Peyer's patch (tissue), 4 donors: ENCODE results near the gene ARID5A. TPM values are rescaled to one million over a fixed set of nuclear protein-coding genes. Genes with fewer than 3 reads are reported as not detected.
"Not testable (repeated sequence)": the region's sequence is repeated elsewhere in the genome, so short reads cannot be mapped to it uniquely, and the experiment has no call there.

Experiments used
- DNase-seq, 3 donors: peaks; one replicate each; pipeline ENCODE4 v3.0.0-alpha.2; 2017 to 2019
- H3K27ac ChIP-seq, 4 donors: fragments of 200-600 bp; sonication (generic); one replicate each; pipeline ENCODE4 v1.5.1; 2016 to 2019
- H3K27me3 ChIP-seq, 2 donors: fragments of 200-600 bp; sonication (generic); one replicate each; pipeline ENCODE4 v1.5.1; 2019
- H3K36me3 ChIP-seq, 3 donors: fragments of 200-600 bp; sonication (generic); one replicate each; pipeline ENCODE4 v1.5.1; 2016 to 2019
- H3K4me1 ChIP-seq, 4 donors: fragments of 200-600 bp; sonication (generic); one replicate each; pipeline ENCODE4 v1.5.1; 2016 to 2019
- H3K4me3 ChIP-seq, 4 donors: fragments of 200-600 bp; sonication (generic); 1 replicate in 3 of 4; 2 replicates in 1 of 4; pipeline ENCODE4 v1.5.1; 2016 to 2019; ENCODE audit warnings: mild to moderate bottlenecking in 1 of 4
- H3K9me3 ChIP-seq, 4 donors: fragments of 200-600 bp; sonication (generic); one replicate each; pipeline ENCODE4 v1.5.1; 2016 to 2019; ENCODE audit warnings: mild to moderate bottlenecking in 1 of 4
- CTCF ChIP-seq, 6 experiments: fragments of 450-650 bp in 4 of 6; fragments of 200-600 bp in 2 of 6; sonication (generic) in 1 of 6; IDR thresholded peaks; one replicate each; pipeline ENCODE4 v1.5.1; 2017 to 2019; ENCODE audit warnings: antibody characterized with exemption in 6 of 6, mild to moderate bottlenecking in 3 of 6, moderate library complexity in 1 of 6
- POLR2A ChIP-seq, 2 donors: fragments of 450-650 bp; IDR thresholded peaks; one replicate each; pipeline ENCODE4 v1.5.1; 2017; ENCODE audit warnings: antibody characterized with exemption in 2 of 2, mild to moderate bottlenecking in 2 of 2, moderate library complexity in 2 of 2
- total RNA-seq, 4 donors: library from RNA; depleted of rRNA; stranded (reverse); fragments of >200 nt; gene quantifications; one replicate each; pipeline ENCODE4 v1.1.0, GENCODE V29; 2016

Gene ARID5A
- total RNA-seq, 4 donors from 2014 or later: 3.9 to 44.6 (median 16.9) TPM

DNA sequence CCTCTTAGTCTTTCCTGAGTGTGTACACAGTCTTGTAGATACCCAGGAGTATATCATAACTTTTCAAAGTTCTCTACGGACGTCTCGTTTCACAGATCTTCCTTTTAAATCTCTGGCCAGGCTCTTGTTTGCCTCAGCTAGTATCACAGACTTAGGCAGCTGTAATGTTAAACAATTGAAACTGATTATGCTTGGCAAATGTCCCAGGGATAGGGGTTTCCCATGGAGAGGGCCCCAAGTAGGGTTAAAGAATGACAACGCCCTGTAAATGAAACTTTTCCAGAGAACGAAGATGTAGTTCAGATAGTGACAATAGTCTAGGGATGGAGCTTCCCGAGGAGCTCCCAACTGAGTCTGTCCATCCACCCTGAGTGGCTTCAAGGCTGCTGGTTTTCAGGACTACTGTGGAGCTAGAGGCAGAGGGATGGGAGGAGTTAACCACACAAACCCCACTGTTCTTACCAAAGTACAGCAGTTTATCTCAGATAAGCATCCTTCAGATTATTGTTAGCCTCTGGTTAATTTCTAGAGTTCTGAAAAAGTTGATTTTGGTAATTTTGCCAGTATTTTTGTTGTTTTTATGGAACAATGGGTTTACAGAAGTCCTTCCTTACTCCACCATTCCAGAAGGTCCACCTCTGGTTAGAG is 40.4 kb upstream of the ARID5A start:
- Histone ChIP-seq H3K4me1 (no peaks in the 10 kb centered on the region), H3K27ac (no peak overlapping the region), H3K36me3 (no peaks in the 10 kb centered on the region), H3K4me3 (no peak overlapping the region), H3K27me3 (no peaks in the 10 kb centered on the region), H3K9me3 (no peaks in the 10 kb centered on the region)
- no peak for TF ChIP-seq CTCF (IDR thresholded peaks at IDR 0.05)
- no peak for DNase-seq

DNA sequence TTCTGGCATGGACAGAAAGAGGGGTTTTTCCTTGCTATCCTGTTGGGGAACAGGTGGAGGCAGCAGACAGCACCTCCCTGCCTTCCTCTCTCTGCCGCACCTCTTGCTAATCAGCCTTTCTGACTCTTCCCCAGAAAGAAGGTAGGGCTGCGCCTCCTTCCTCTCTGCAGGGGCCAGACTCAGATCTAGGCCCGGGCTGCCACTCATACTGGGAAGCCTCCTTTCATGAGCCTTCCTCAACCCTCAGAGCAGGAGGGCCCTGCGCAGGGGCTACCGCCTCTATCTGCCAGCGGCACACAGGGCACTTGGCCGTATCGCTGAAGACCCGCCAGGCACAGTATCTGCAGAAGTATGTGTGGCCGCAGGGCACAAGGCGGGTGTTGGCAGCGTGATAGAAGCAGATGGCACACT is 38.5 kb upstream of the ARID5A start:
- DNase-seq: no peak
- peaks cover 0 to 16% (median 0%) of the 10 kb centered on the region in 4 donors for H3K4me1 ChIP-seq
- no peak overlapping the region for H3K27ac ChIP-seq
- TF ChIP-seq POLR2A (IDR thresholded peaks at IDR 0.05): no peak
- TF ChIP-seq CTCF (IDR thresholded peaks at IDR 0.05): no peak
- no peaks in the 10 kb centered on the region for H3K27me3 ChIP-seq
- no peak overlapping the region for H3K4me3 ChIP-seq
- no peaks in the 10 kb centered on the region for H3K36me3 ChIP-seq
- H3K9me3 ChIP-seq: no peaks in the 10 kb centered on the region

DNA sequence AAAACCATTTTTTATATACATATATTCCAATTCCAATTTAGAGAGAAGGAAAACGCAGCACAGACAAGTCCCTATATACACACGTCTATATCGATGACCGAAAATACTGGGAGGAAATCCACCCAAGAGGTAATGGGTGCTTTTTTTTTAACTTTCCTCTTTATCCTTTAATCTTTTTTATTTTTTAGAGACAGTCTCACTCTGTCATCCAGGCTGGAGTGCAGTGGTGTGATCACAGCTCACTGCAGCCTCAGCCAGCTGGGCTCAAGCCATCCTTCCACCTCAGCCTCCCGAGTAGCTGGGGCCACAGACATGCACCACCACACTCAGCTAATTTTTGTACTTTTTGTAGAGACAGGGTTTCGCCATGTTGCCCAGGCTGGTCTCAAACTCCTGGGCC is 37.9 kb upstream of the ARID5A start:
- H3K4me3 ChIP-seq, DNase-seq, H3K27me3 ChIP-seq, H3K27ac ChIP-seq, H3K36me3 ChIP-seq, H3K9me3 ChIP-seq: not testable (repeated sequence)
- H3K4me1 ChIP-seq: peaks cover 0 to 18% (median 0%) of the 10 kb centered on the region in 4 donors

DNA sequence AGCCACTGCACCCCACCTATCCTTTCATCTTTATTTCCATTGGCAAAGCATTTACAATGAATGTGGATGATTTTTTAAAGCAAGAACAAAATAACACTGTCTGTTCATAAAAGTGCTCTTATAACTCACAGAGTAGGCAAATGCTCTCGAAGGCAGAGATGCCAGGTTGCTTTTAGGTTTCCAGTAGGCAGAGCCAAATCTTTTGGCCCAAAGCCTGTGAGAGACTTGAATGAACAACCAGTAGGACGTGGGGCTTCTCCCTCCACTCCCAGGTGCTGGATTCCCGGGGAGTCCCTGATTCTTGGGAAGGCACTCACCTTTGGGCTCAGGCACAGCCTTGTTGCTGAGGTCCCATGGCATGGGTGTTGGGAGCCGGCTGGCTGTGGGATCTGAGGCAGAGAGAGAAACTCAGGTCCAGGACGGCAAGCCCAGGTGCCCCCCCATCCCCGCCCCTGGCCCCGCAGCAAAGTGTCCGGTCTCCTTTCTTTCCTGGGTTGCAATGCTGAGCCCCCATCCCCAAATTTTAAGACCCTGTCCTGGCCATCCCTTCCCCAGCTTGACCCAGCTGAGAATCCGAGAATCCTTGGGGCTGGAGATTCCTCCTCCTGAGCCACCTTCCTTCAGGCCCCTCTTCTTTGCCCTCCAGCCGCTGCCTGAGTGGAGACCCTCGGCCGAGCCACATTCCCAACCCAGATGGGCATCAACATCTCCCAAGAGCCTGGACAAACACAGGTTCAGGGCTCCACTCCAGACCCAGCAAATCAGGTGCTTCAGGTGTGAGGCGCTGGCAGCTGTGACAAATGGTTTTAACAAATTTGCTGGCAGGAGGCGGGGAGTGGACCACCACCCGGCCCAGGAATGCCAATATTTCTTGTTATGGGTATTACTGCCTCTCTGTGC is 37.2 kb upstream of the ARID5A start:
- H3K27me3 ChIP-seq: no peaks in the 10 kb centered on the region
- peaks cover 0 to 18% (median 0%) of the 10 kb centered on the region in 4 donors for H3K4me1 ChIP-seq
- TF ChIP-seq CTCF (IDR thresholded peaks at IDR 0.05) (no peak), POLR2A (IDR thresholded peaks at IDR 0.05) (no peak)
- no peaks in the 10 kb centered on the region for H3K9me3 ChIP-seq
- no peak for DNase-seq
- H3K27ac ChIP-seq: no peak overlapping the region
- no peaks in the 10 kb centered on the region for H3K36me3 ChIP-seq
- H3K4me3 ChIP-seq: no peak overlapping the region

DNA sequence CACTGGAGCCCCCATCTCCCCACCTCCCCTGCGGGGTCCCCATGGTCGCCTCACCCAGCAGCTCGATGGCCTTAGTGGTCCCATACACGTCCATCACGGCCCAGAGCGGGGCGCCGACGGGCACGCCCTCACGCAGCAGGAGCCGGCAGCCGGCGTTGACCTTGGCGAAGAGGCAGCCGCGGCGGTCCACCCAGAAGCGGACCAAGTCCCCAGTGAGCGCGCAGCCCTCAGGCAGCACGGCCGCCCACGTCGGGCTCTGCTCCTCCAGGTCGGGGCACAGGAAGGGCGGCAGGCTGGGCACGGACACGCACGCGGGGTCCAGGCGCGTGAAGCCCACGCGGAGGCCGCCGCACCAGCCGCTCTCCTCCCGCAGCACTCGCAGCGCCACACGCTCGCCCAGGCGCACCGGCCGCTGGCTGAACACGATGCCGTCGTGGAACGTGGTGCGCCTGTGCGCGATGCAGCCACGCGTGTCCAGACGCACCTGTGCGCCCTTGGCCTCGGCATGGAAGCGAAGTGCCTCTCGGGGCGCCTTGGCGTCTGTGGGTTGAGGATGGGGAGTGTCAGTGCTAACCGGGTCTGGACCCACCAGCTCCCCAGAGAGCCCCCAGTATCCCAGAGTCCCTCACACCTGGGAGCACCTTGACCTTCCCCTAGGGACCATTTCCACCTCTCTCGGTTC is 36.0 kb upstream of the ARID5A start:
- Histone ChIP-seq H3K27ac (no peak overlapping the region), H3K4me3 (no peak overlapping the region), H3K27me3 (no peaks in the 10 kb centered on the region), H3K9me3 (no peaks in the 10 kb centered on the region), H3K36me3 (no peaks in the 10 kb centered on the region), H3K4me1 (peaks cover 0 to 21% (median 0%) of the 10 kb centered on the region in 4 donors)
- DNase-seq: no peak
- TF ChIP-seq POLR2A (IDR thresholded peaks at IDR 0.05) (no peak), CTCF (IDR thresholded peaks at IDR 0.05) (no peak)

DNA sequence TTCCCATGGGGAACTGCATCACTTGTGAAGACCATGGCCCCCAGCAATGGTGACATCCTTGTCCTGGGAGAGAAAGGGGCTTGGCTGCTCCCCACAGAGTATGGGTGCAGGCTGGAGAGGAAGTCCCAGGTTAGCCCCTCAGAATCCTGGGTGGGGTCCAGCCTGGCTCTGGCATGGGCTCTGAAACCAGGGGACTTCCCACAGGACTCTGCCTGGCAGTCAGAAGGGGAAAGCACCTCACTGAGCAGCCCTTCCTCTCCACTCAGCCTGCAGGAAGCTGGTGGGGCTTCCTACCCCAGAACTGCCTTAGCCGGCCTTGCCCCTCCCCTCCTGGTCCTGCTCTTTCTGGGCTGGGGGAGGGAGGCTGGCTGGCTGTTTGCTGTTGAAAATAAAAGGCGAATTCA is 35.1 kb upstream of the ARID5A start:
- H3K4me3 ChIP-seq: no peak overlapping the region

More for the DNA sequence above, 35.1 kb upstream of the ARID5A start:
- no peak for DNase-seq
- Histone ChIP-seq H3K9me3 (no peaks in the 10 kb centered on the region), H3K36me3 (no peaks in the 10 kb centered on the region), H3K4me1 (peaks cover 0 to 24% (median 0%) of the 10 kb centered on the region in 4 donors), H3K27ac (peak overlapping the region in 3 of 4 donors; percentile 27 to 65 (median 33)), H3K27me3 (no peaks in the 10 kb centered on the region)
- TF ChIP-seq CTCF (IDR thresholded peaks at IDR 0.05): no peak
- no peak for TF ChIP-seq POLR2A (IDR thresholded peaks at IDR 0.05)
